ENCODE measurements around the gene SLC30A10.
"Not testable (repeated sequence)": the region's sequence is repeated elsewhere in the genome, so short reads cannot be mapped to it uniquely, and the experiment has no call there.

Gene SLC30A10

GRCh38 chr1:219888667-219889066 is 39.7 kb downstream of the SLC30A10 start:
- DNase-seq: not testable (repeated sequence)

GRCh38 chr1:219885680-219886079 is 42.7 kb downstream of the SLC30A10 start:
- no peak for DNase-seq

- no peak for DNase-seq
Observed at GRCh38 chr1:219883400-219884332, 44.7 kb downstream of the SLC30A10 start.

- no peak for DNase-seq
Observed at GRCh38 chr1:219882755-219883154, 45.6 kb downstream of the SLC30A10 start.

- no peak for DNase-seq
Observed at GRCh38 chr1:219882096-219882495, 46.3 kb downstream of the SLC30A10 start.

- DNase-seq: no peak
Observed at GRCh38 chr1:219880765-219881457, 47.4 kb downstream of the SLC30A10 start.

- no peak for DNase-seq
Observed at GRCh38 chr1:219876798-219877209, 51.6 kb downstream of the SLC30A10 start.

GRCh38 chr1:219875860-219876259 is 52.5 kb downstream of the SLC30A10 start:
- no peak for DNase-seq

- DNase-seq: not testable (repeated sequence)
Observed at GRCh38 chr1:219872538-219872937, 55.8 kb downstream of the SLC30A10 start.

- DNase-seq: no peak
Observed at GRCh38 chr1:219871427-219872057, 56.8 kb downstream of the SLC30A10 start.

GRCh38 chr1:219868615-219869014 is 59.7 kb downstream of the SLC30A10 start:
- not testable (repeated sequence) for DNase-seq
